GM12874 (cell line): ENCODE measurements around the gene ERO1B.

ENCODE experiments used
- TF ChIP-seq, protein P1 (sequence below): IDR thresholded peaks from 2 replicates; pipeline ENCODE4 v1.5.1; 2011; ENCODE audit warnings: low read depth, mild to moderate bottlenecking, control low read depth, low read length, moderate library complexity; ENCODE audit not compliant: insufficient read depth

Gene ERO1B

DNA sequence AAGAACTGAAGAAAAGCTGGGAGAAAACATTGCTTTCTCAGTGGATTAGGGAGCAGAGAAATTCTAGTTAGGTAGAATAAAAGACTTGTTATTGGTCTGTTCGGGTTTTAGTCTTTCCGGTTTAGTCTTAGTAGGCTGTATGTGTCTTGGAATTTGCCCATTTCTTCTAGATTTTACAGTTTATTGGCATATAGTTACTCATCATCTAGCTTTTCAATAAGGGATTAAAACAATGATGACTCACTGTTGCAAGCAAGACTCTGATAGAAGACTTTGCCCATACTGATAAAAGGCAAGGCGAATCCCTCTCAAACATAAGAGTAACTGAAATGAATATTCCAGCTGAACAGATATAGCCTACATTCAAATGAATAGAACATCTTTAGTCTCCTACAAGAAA is 77.1 kb downstream of the ERO1B start:
- TF ChIP-seq, protein P1, sequence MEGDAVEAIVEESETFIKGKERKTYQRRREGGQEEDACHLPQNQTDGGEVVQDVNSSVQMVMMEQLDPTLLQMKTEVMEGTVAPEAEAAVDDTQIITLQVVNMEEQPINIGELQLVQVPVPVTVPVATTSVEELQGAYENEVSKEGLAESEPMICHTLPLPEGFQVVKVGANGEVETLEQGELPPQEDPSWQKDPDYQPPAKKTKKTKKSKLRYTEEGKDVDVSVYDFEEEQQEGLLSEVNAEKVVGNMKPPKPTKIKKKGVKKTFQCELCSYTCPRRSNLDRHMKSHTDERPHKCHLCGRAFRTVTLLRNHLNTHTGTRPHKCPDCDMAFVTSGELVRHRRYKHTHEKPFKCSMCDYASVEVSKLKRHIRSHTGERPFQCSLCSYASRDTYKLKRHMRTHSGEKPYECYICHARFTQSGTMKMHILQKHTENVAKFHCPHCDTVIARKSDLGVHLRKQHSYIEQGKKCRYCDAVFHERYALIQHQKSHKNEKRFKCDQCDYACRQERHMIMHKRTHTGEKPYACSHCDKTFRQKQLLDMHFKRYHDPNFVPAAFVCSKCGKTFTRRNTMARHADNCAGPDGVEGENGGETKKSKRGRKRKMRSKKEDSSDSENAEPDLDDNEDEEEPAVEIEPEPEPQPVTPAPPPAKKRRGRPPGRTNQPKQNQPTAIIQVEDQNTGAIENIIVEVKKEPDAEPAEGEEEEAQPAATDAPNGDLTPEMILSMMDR, result no peak

GRCh38 chr1:236204039-236204438 is 77.7 kb downstream of the ERO1B start:
- TF ChIP-seq, protein P1, result no peak

GRCh38 chr1:236201786-236202185 is 80.0 kb downstream of the ERO1B start:
- TF ChIP-seq, protein P1, result no peak

- TF ChIP-seq, protein P1, result no peak
These were observed 80.8 kb downstream of the ERO1B start for GRCh38 chr1:236200925-236201324.

DNA sequence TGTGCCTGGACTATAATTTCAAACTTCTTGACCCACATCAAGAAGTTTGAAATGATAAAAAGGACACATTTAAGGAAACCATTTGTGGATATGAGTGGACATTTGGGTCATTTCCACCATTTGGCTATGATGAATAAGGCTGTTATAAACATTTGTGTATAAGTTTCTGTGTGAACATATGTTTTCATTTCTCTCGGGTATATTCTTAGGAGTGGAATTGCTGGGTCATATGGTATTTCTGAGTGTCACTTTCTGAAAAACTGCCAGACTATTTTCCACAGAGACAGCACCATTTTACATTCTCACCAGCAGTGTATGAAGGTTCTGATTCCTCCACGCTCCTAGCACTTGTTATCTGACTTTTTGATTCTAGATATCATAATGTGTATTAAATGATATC is 88.6 kb downstream of the ERO1B start:
- TF ChIP-seq, protein P1, result no peak

- TF ChIP-seq, protein P1, result no peak
These were observed 96.1 kb downstream of the ERO1B start for GRCh38 chr1:236185687-236186086.

DNA sequence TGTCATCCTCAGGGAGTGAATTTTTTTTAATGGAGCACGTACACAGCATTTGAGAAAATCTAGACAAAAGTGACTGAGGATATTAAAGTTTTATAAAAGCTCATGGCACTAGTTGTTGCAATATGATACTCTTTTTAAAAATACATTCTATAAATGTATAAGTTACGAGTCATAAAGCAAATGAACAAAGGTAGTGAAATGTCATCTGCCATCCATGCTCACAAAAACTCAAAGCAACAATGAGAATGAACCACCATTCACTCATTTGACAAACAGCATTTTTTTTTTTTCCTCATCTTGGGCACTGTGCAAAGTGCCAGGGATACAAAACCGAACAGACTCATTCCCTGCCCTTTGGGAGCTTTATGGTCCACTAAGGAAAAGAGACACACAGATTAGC is 100.7 kb downstream of the ERO1B start:
- TF ChIP-seq, protein P1, result no peak

GRCh38 chr1:236179634-236180033 is 102.1 kb downstream of the ERO1B start:
- TF ChIP-seq, protein P1, result no peak
